ENCODE data around the gene CACNA1C. TPM values are rescaled to one million over a fixed set of nuclear protein-coding genes. Genes with fewer than 3 reads are reported as not detected.
A peak's percentile ranks its signal among the peaks of the same experiment; 100 is the strongest.
"Not testable (repeated sequence)": the region's sequence is repeated elsewhere in the genome, so short reads cannot be mapped to it uniquely, and the experiment has no call there.

The CACNA1C gene
- total RNA-seq, 4 donors from 2014 or later = 9.7 to 42.1 (median 18.1) TPM

DNA sequence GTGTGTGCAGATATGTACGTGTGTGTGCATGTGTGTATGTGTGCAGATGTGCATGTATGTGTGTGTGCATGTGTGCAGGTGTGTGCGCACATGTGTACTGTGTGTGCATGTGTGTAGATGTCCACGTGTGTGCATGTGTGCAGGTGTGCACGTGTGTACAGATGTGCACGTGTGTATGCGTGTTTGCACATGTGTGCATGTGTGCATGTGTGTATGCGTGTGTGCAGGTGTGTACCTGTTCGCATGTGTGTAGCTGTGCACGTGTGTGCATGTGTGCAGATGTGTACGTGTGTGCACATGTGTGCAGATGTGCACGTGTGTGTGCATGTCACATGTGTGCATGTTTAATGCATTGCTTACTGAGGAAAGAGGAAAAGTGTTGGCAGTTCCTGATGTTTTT is 686.3 kb downstream of the CACNA1C start:
- no peaks in the 10 kb centered on the region for H3K27me3 ChIP-seq
- H3K9me3 ChIP-seq = no peaks in the 10 kb centered on the region
- no peak overlapping the region for H3K4me3 ChIP-seq
- no peak for DNase-seq
- H3K36me3 ChIP-seq = no peaks in the 10 kb centered on the region
- no peaks in the 10 kb centered on the region for H3K4me1 ChIP-seq
- H3K27ac ChIP-seq = no peak overlapping the region
- no peak for TF ChIP-seq POLR2A (IDR thresholded peaks at IDR 0.05)
- TF ChIP-seq, protein P1, sequence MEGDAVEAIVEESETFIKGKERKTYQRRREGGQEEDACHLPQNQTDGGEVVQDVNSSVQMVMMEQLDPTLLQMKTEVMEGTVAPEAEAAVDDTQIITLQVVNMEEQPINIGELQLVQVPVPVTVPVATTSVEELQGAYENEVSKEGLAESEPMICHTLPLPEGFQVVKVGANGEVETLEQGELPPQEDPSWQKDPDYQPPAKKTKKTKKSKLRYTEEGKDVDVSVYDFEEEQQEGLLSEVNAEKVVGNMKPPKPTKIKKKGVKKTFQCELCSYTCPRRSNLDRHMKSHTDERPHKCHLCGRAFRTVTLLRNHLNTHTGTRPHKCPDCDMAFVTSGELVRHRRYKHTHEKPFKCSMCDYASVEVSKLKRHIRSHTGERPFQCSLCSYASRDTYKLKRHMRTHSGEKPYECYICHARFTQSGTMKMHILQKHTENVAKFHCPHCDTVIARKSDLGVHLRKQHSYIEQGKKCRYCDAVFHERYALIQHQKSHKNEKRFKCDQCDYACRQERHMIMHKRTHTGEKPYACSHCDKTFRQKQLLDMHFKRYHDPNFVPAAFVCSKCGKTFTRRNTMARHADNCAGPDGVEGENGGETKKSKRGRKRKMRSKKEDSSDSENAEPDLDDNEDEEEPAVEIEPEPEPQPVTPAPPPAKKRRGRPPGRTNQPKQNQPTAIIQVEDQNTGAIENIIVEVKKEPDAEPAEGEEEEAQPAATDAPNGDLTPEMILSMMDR (IDR thresholded peaks at IDR 0.05) = no peak

DNA sequence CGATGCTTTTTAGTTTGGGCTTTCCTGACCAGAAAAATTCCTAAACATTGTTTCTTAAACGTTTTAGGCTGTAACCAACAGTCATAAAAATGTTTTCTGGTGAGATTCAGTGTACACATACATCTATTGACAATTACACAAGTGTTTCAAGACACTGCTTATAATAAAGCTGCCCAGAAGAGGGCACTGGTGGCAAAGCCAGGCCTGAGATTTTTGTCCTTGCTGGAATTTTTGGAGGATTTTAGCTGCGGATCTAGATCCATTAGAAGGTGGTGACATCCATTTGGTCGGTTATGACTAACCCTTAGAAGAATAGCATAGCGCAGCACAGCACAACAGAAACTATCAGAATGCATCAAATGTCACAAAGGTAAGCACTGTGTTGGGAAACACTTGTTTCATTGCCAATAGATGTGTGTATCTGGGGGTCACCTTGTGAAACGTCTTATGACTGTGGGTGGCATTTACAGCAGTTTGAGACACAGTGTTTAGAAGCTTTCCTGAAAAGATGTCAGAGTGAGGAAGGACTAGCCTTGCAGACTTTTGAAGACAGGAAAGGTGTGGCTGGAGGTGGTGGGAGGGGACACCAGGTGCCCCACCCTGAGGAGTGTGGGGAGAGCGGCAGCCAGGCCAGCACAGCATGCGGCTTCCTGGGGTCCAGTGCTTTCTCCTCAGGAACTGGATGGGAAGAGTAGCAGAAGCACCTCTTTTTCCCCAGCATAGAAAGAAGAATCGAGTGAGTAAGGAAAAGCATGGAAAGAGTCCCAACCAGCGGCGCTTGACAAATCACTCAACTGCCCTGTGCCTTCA is 687.2 kb downstream of the CACNA1C start:
- no peak overlapping the region for H3K27ac ChIP-seq
- no peak for DNase-seq
- no peaks in the 10 kb centered on the region for H3K27me3 ChIP-seq
- no peaks in the 10 kb centered on the region for H3K9me3 ChIP-seq
- H3K36me3 ChIP-seq = no peaks in the 10 kb centered on the region
- no peak overlapping the region for H3K4me3 ChIP-seq
- TF ChIP-seq, protein P1 (IDR thresholded peaks at IDR 0.05) = peak in 4 of 6 experiments; percentile 18 to 70 (median 64)
- no peak for TF ChIP-seq POLR2A (IDR thresholded peaks at IDR 0.05)
- H3K4me1 ChIP-seq = no peaks in the 10 kb centered on the region

DNA sequence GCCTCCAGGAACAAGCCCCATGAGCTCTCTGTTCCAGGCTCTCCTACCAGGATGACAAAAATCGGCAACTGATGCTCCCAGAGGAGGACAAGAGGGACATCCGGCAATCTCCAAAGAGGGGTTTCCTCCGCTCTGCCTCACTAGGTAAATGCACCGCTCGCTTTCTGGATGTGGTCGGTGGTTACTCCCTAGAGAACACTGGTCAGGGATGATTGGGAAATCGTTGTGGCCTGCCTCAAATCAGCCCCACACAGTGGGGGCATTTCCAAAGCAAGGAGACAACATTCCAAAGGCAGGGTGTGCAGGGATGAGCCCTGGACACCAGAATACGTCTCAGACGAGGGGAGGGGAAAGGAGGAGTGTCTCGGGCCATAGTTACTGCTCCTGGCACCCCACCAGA is 689.2 kb downstream of the CACNA1C start:
- not testable (repeated sequence) for H3K4me3 ChIP-seq, DNase-seq

DNA sequence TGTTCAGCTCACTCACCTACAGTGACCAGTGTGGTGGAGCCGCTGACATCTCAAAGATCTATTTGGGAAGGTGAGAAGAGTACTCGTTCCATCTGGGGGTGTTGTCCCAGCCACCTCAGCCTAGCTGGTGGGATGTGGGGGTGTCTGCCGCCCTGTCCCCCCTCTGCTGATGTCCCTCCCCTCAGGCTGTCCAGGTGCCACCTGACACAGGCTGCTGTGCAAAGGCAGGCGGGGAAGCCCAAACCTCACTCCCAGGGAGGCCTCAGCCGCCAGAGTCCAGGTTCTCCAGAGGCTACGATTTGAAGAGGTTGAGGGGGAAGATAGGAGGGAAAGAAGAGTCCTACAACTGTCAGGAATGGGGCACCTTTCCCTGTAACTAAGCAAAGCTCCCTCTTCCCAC is 690.7 kb downstream of the CACNA1C start:
- Histone ChIP-seq H3K27me3 (no peaks in the 10 kb centered on the region), H3K36me3 (no peaks in the 10 kb centered on the region), H3K4me3 (no peak overlapping the region), H3K9me3 (no peaks in the 10 kb centered on the region), H3K27ac (no peak overlapping the region), H3K4me1 (no peaks in the 10 kb centered on the region)
- no peak for TF ChIP-seq POLR2A (IDR thresholded peaks at IDR 0.05)
- TF ChIP-seq, protein P1 (IDR thresholded peaks at IDR 0.05) = no peak
- DNase-seq = no peak

More for the DNA sequence above, 689.2 kb downstream of the CACNA1C start:
- not testable (repeated sequence) for H3K36me3 ChIP-seq, H3K27ac ChIP-seq, H3K9me3 ChIP-seq, H3K27me3 ChIP-seq, H3K4me1 ChIP-seq

DNA sequence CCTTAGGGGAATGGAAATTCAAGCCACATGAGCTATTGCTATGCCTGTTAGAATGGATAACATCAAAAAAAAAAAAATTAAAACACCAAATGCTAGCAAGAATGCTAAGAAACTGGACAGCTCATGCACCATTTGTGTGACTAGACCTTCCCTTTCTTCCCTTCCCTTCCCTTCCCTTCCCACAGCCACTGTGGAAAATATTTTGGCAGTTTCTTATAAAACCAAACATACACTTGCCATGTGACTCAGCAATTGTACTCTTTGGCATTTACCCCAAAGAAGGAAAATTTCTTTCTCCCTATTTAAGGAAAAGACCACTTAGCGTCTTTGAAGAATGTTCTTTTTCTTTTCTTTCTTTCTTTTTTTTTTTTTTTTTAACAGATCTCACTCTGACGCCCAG is 692.9 kb downstream of the CACNA1C start:
- Histone ChIP-seq H3K36me3 (no peaks in the 10 kb centered on the region), H3K27me3 (no peaks in the 10 kb centered on the region), H3K9me3 (no peaks in the 10 kb centered on the region), H3K27ac (no peak overlapping the region), H3K4me3 (no peak overlapping the region), H3K4me1 (no peaks in the 10 kb centered on the region)
- no peak for DNase-seq
- TF ChIP-seq, protein P1 (IDR thresholded peaks at IDR 0.05) = no peak
- TF ChIP-seq POLR2A (IDR thresholded peaks at IDR 0.05) = no peak

Other genes with a start within 250 kb of the CACNA1C start
- gene LRTM2, start 232.4 kb upstream of the CACNA1C start, total RNA-seq = not detected
- gene CACNA2D4, start 134.3 kb upstream of the CACNA1C start, total RNA-seq = 10 to 100 TPM in 2 of 4 donors, 1 to 10 TPM in 2; 9.5 to 19.3 (median 12.3) TPM
- 10 to 100 TPM; 14.7 to 54.5 (median 18.6) TPM for gene DCP1B, start 48.5 kb upstream of the CACNA1C start, total RNA-seq